H9 (cell line): ENCODE data around the gene SLFN5. TPM values are rescaled to one million over a fixed set of nuclear protein-coding genes. Genes with fewer than 3 reads are reported as not detected.
"Not testable (repeated sequence)": the region's sequence is repeated elsewhere in the genome, so short reads cannot be mapped to it uniquely, and the experiment has no call there.

Source experiments
- DNase-seq: peaks from one replicate; pipeline ENCODE4 v3.0.0-alpha.2; 2017
- H2AFZ ChIP-seq: one replicate; pipeline ENCODE4 v1.6.1; 2013; ENCODE audit warnings: mild to moderate bottlenecking, low read length, control low read depth, moderate library complexity
- H2AK5ac ChIP-seq: 2 replicates; pipeline ENCODE4 v1.6.1; 2013; ENCODE audit warnings: low read length, control low read depth, mixed read lengths; ENCODE audit not compliant: insufficient read length
- H2BK120ac ChIP-seq: one replicate; pipeline ENCODE4 v1.6.1; 2013; ENCODE audit warnings: low read depth, mild to moderate bottlenecking, low read length, control low read depth, inconsistent platforms; ENCODE audit not compliant: poor library complexity, severe bottlenecking
- H2BK12ac ChIP-seq: 2 replicates; pipeline ENCODE4 v1.6.1; 2013; ENCODE audit warnings: low read length, control low read depth, mixed read lengths, low read depth; ENCODE audit not compliant: insufficient read length
- H2BK15ac ChIP-seq: 2 replicates; pipeline ENCODE4 v1.6.1; 2013; ENCODE audit warnings: low read depth, low read length, control low read depth
- H2BK20ac ChIP-seq: one replicate; pipeline ENCODE4 v1.6.1; 2013; ENCODE audit warnings: low read depth, mild to moderate bottlenecking, low read length, control low read depth, inconsistent platforms; ENCODE audit not compliant: poor library complexity, severe bottlenecking
- H2BK5ac ChIP-seq: 2 replicates; pipeline ENCODE4 v1.6.1; 2013; ENCODE audit warnings: low read length, control low read depth, mixed read lengths; ENCODE audit not compliant: insufficient read length
- H3K14ac ChIP-seq: 2 replicates; pipeline ENCODE4 v1.6.1; 2013; ENCODE audit warnings: low read length, control low read depth; ENCODE audit not compliant: insufficient read depth
- H3K18ac ChIP-seq: 2 replicates; pipeline ENCODE4 v1.6.1; 2013; ENCODE audit warnings: low read depth, mild to moderate bottlenecking, mixed read lengths, low read length, control low read depth; ENCODE audit not compliant: insufficient read length
- H3K23ac ChIP-seq: 2 replicates; pipeline ENCODE4 v1.6.1; 2013; ENCODE audit warnings: low read length, control low read depth, mixed read lengths, low read depth; ENCODE audit not compliant: insufficient read length
- H3K23me2 ChIP-seq: 2 replicates; pipeline ENCODE4 v1.6.1; 2013; ENCODE audit warnings: low read depth, mild to moderate bottlenecking, mixed read lengths, low read length, control low read depth; ENCODE audit not compliant: insufficient read length, poor library complexity, severe bottlenecking
- H3K27ac ChIP-seq: 2 replicates; pipeline ENCODE4 v1.5.1; 2013; ENCODE audit warnings: low read length, control low read depth, mixed read lengths, low read depth; ENCODE audit not compliant: insufficient read length
- H3K27me3 ChIP-seq: 2 replicates; pipeline ENCODE4 v1.6.1; 2013; ENCODE audit warnings: low read length, control low read depth, inconsistent platforms; ENCODE audit not compliant: insufficient read depth
- H3K4ac ChIP-seq: 2 replicates; pipeline ENCODE4 v1.6.1; 2013; ENCODE audit warnings: low read depth, mild to moderate bottlenecking, control low read depth, inconsistent platforms, low read length, moderate library complexity
- H3K4me1 ChIP-seq: 2 replicates; pipeline ENCODE4 v1.6.1; 2013; ENCODE audit warnings: low read length, control low read depth, inconsistent platforms; ENCODE audit not compliant: insufficient read depth
- H3K4me2 ChIP-seq: 2 replicates; pipeline ENCODE4 v1.6.1; 2013; ENCODE audit warnings: low read length, control low read depth, mixed read lengths; ENCODE audit not compliant: insufficient read length, insufficient read depth
- H3K56ac ChIP-seq: 2 replicates; pipeline ENCODE4 v1.6.1; 2013; ENCODE audit warnings: low read depth, mild to moderate bottlenecking, mixed read lengths, low read length, control low read depth; ENCODE audit not compliant: insufficient read length
- H3K79me1 ChIP-seq: 2 replicates; pipeline ENCODE4 v1.6.1; 2013; ENCODE audit warnings: low read depth, mild to moderate bottlenecking, moderate library complexity, low read length, control low read depth, inconsistent platforms; ENCODE audit not compliant: insufficient read depth, poor library complexity, severe bottlenecking
- H3K79me2 ChIP-seq: 2 replicates; pipeline ENCODE4 v1.6.1; 2013; ENCODE audit warnings: low read length, control low read depth, inconsistent platforms; ENCODE audit not compliant: insufficient read depth
- H3K9ac ChIP-seq: 2 replicates; pipeline ENCODE4 v1.6.1; 2013; ENCODE audit warnings: low read length, control low read depth, mixed read lengths; ENCODE audit not compliant: insufficient read length; ENCODE audit errors: extremely low read depth
- H3K9me3 ChIP-seq: one replicate; pipeline ENCODE4 v1.6.1; 2013; ENCODE audit warnings: low read depth, low read length, inconsistent platforms; ENCODE audit not compliant: control insufficient read depth
- H3T11ph ChIP-seq: one replicate; pipeline ENCODE4 v1.6.1; 2013; ENCODE audit warnings: mild to moderate bottlenecking, low read length, control low read depth, inconsistent platforms
- H4K20me1 ChIP-seq: one replicate; pipeline ENCODE4 v1.6.1; 2013; ENCODE audit not compliant: control insufficient read depth, insufficient read length, insufficient read depth
- H4K5ac ChIP-seq: 2 replicates; pipeline ENCODE4 v1.6.1; 2013; ENCODE audit warnings: low read depth, mild to moderate bottlenecking, mixed read lengths, low read length, control low read depth; ENCODE audit not compliant: insufficient read length
- H4K8ac ChIP-seq: replicated peaks from 2 replicates; pipeline ENCODE4 v1.6.1; 2013; ENCODE audit warnings: low read length, control low read depth, mixed read lengths, low read depth; ENCODE audit not compliant: insufficient read length
- H4K91ac ChIP-seq: 2 replicates; pipeline ENCODE4 v1.6.1; 2013; ENCODE audit warnings: low read depth, mild to moderate bottlenecking, moderate library complexity, mixed read lengths, low read length, control low read depth; ENCODE audit not compliant: insufficient read length
- H3K27ac Mint-ChIP-seq, 3 experiments: 2 replicates in 2 of 3; 3 replicates in 1 of 3; pipeline ENCODE4 v1.8.0; 2020 to 2021; ENCODE audit warnings: mixed read lengths in 3 of 3, mild to moderate bottlenecking in 1 of 3, moderate library complexity in 1 of 3
- H3K27me3 Mint-ChIP-seq: 2 replicates; pipeline ENCODE4 v1.8.0; 2021; ENCODE audit warnings: low read depth, mild to moderate bottlenecking, moderate library complexity, mixed read lengths
- H3K36me3 Mint-ChIP-seq, 3 experiments: 2 replicates in 2 of 3; 3 replicates in 1 of 3; pipeline ENCODE4 v1.8.0; 2020 to 2021; ENCODE audit warnings: low read depth in 3 of 3, mixed read lengths in 3 of 3; ENCODE audit not compliant: insufficient read depth in 1 of 3
- H3K4me1 Mint-ChIP-seq, 2 experiments: 2 replicates each; pipeline ENCODE4 v1.8.0; 2020; ENCODE audit warnings: mixed read lengths in 2 of 2
- H3K4me3 Mint-ChIP-seq, 2 experiments: 2 replicates in 1 of 2; 3 replicates in 1 of 2; pipeline ENCODE4 v1.8.0; 2020 to 2021; ENCODE audit warnings: mild to moderate bottlenecking in 2 of 2, mixed read lengths in 2 of 2, moderate library complexity in 1 of 2
- H3K9me3 Mint-ChIP-seq, 2 experiments: 2 replicates in 1 of 2; 3 replicates in 1 of 2; pipeline ENCODE4 v1.8.0; 2020; ENCODE audit warnings: mild to moderate bottlenecking in 2 of 2, mixed read lengths in 2 of 2, moderate library complexity in 1 of 2
- CTCF ChIP-seq: fragments of 200-600 bp; sonication (generic); conservative IDR thresholded peaks from 3 replicates; pipeline ENCODE4 v1.8.0; 2021; ENCODE audit warnings: antibody characterized with exemption, mild to moderate bottlenecking
- WGBS: extraction: QIAGEN DNeasy Blood & Tissue Kit; methylation state at CpG from one replicate; pipeline ENCODE4 v1.1.7; 2013; ENCODE audit warnings: missing lambda C conversion rate, low lambda C conversion rate, mixed read lengths; ENCODE audit not compliant: insufficient read length; ENCODE audit errors: extremely low coverage; 5-methylcytosine and 5-hydroxymethylcytosine counted together
- total RNA-seq: library from RNA; stranded (reverse); gene quantifications from 2 replicates; pipeline ENCODE4 v1.2.1, GENCODE V29; 2021

Gene SLFN5
- total RNA-seq, 1 experiment from 2014 or later = 2.9 TPM

- H3K14ac ChIP-seq = no peak overlapping the region
- peaks cover 65 to 77% of the 10 kb centered on the region in 2 experiments for H3K9me3 Mint-ChIP-seq
- no peak overlapping the region for H2AFZ ChIP-seq
- H3K9ac ChIP-seq = no peak overlapping the region
- H2BK12ac ChIP-seq = no peak overlapping the region
- no peak overlapping the region for H3K4me2 ChIP-seq
- H3K56ac ChIP-seq = no peak overlapping the region
- no peak overlapping the region for H3T11ph ChIP-seq
- no peak overlapping the region for H4K8ac ChIP-seq
- H3K27ac ChIP-seq = no peak overlapping the region
- H3K27ac Mint-ChIP-seq = no peak overlapping the region
- no peak for DNase-seq
- peaks cover 2 to 38% (median 26%) of the 10 kb centered on the region in 3 experiments; a peak in 5 of 7 replicates for H3K36me3 Mint-ChIP-seq
- no peak overlapping the region for H3K18ac ChIP-seq
- H4K20me1 ChIP-seq = no peaks in the 10 kb centered on the region
- no peaks in the 10 kb centered on the region for H3K79me1 ChIP-seq
- no peak overlapping the region for H4K5ac ChIP-seq
- H3K23me2 ChIP-seq = no peaks in the 10 kb centered on the region
- H2AK5ac ChIP-seq = no peak overlapping the region
- H2BK15ac ChIP-seq = no peak overlapping the region
- no peak overlapping the region for H4K91ac ChIP-seq
- no peak overlapping the region for H2BK120ac ChIP-seq
- no peaks in the 10 kb centered on the region for H3K4me1 ChIP-seq
- H3K23ac ChIP-seq = no peak overlapping the region
- peaks cover 17% of the 10 kb centered on the region for H3K9me3 ChIP-seq
- no peak overlapping the region for H3K4me3 Mint-ChIP-seq
- H3K4ac ChIP-seq = no peak overlapping the region
- no peaks in the 10 kb centered on the region for H3K27me3 ChIP-seq
- H3K27me3 Mint-ChIP-seq = peaks cover 24% of the 10 kb centered on the region
- no peak for TF ChIP-seq CTCF
- no CpG with 5 or more reads among the region's 5 CpGs for WGBS
- H2BK20ac ChIP-seq = no peak overlapping the region
- no peaks in the 10 kb centered on the region for H3K79me2 ChIP-seq
- no peaks in the 10 kb centered on the region for H3K4me1 Mint-ChIP-seq
- no peak overlapping the region for H2BK5ac ChIP-seq
Measured at GRCh38 chr17:35299135-35299534, 56.3 kb downstream of the SLFN5 start.

- H3K4me2 ChIP-seq, H3K4me1 ChIP-seq, H3K56ac ChIP-seq: not testable (repeated sequence)
Measured at GRCh38 chr17:35309345-35309744, 66.5 kb downstream of the SLFN5 start.

More at GRCh38 chr17:35309345-35309744, 66.5 kb downstream of the SLFN5 start:
- H3K79me1 ChIP-seq, H3K14ac ChIP-seq, H2AK5ac ChIP-seq, H3K18ac ChIP-seq, H3K23ac ChIP-seq, H3K9ac ChIP-seq, H4K5ac ChIP-seq, H3K27ac ChIP-seq, H3K4me3 Mint-ChIP-seq, H3K9me3 ChIP-seq, H3K9me3 Mint-ChIP-seq, DNase-seq, H2BK120ac ChIP-seq, H3K27ac Mint-ChIP-seq, H4K20me1 ChIP-seq, H2BK20ac ChIP-seq, H4K91ac ChIP-seq, H4K8ac ChIP-seq, H2AFZ ChIP-seq, H2BK12ac ChIP-seq, H2BK5ac ChIP-seq, H3K79me2 ChIP-seq, H3K4ac ChIP-seq, H3K36me3 Mint-ChIP-seq, H3T11ph ChIP-seq, H2BK15ac ChIP-seq, H3K27me3 ChIP-seq: not testable (repeated sequence)
- Mint-ChIP-seq H3K27me3 (peaks cover 19% of the 10 kb centered on the region), H3K4me1 (peaks cover 24 to 30% of the 10 kb centered on the region in 2 experiments)
- H3K23me2 ChIP-seq = peaks cover 12% of the 10 kb centered on the region
- WGBS = no CpG with 5 or more reads among the region's 3 CpGs
